B cell (primary cell): ENCODE measurements around the gene SLC36A4.

Experiments used
- CTCF ChIP-seq: fragments of 200-600 bp; IDR thresholded peaks from one replicate; pipeline ENCODE4 v1.8.0; 2022; ENCODE audit warnings: antibody characterized with exemption, mild to moderate bottlenecking
- EZH2 ChIP-seq: IDR thresholded peaks from 2 replicates; pipeline ENCODE4 v1.6.1; 2012; ENCODE audit warnings: borderline replicate concordance, low read depth, mild to moderate bottlenecking, moderate library complexity, low read length; ENCODE audit not compliant: insufficient read depth, poor library complexity, severe bottlenecking

- TF ChIP-seq EZH2 (no peak), CTCF (no peak)
These were observed 28.6 kb downstream of the SLC36A4 start for GRCh38 chr11:93169143-93169542.
